Measurements from ENCODE around the gene CCDC146.

The CCDC146 gene

DNA sequence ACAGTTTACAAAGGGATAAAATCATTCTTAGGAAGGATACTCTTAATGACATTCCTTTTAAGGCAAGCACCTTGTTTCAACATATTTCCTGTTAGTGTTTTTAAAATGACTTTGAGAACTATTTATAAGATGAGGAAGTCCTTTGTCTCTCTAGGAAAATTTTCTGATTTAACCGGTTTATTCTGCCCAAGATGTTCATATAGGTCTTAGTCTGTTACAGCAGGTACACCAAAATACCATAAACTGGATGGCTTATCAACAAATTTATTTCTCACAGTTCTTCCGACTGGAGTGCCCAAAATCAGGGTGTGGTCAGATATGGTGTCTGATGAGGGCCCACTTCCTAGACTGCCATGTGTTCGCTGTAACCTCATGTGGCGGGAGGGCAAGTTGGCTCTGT, 215.8 kb downstream of the CCDC146 start:
- no peaks in the 10 kb centered on the region for H4K20me1 ChIP-seq (ENCODE audit: insufficient read depth, low read length)
- no peaks in the 10 kb centered on the region for H3K36me3 ChIP-seq (ENCODE audit: insufficient read depth, low read length)
- no peaks in the 10 kb centered on the region for H3K4me1 ChIP-seq (ENCODE audit: insufficient read depth, low read length)
- no peak overlapping the region for H2AFZ ChIP-seq (ENCODE audit: low read depth, low read length)
- no peak overlapping the region for H3K4me3 ChIP-seq (ENCODE audit: low read depth in 1 of 2, low read length in 2 of 2)
- no peaks in the 10 kb centered on the region for H3K27me3 ChIP-seq (ENCODE audit: insufficient read depth, low read length, poor library complexity)
- H3K9me3 ChIP-seq (ENCODE audit: insufficient read depth, low read length, severe bottlenecking) = no peaks in the 10 kb centered on the region
- H3K79me2 ChIP-seq (ENCODE audit: insufficient read depth, low read length) = no peaks in the 10 kb centered on the region
- no peak for ATAC-seq (ENCODE audit: insufficient read depth, low read depth)
- DNase-seq = no peak
- TF ChIP-seq, protein P1, sequence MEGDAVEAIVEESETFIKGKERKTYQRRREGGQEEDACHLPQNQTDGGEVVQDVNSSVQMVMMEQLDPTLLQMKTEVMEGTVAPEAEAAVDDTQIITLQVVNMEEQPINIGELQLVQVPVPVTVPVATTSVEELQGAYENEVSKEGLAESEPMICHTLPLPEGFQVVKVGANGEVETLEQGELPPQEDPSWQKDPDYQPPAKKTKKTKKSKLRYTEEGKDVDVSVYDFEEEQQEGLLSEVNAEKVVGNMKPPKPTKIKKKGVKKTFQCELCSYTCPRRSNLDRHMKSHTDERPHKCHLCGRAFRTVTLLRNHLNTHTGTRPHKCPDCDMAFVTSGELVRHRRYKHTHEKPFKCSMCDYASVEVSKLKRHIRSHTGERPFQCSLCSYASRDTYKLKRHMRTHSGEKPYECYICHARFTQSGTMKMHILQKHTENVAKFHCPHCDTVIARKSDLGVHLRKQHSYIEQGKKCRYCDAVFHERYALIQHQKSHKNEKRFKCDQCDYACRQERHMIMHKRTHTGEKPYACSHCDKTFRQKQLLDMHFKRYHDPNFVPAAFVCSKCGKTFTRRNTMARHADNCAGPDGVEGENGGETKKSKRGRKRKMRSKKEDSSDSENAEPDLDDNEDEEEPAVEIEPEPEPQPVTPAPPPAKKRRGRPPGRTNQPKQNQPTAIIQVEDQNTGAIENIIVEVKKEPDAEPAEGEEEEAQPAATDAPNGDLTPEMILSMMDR (IDR thresholded peaks at IDR 0.05; ENCODE audit: borderline replicate concordance, extremely low read depth, low read length, poor library complexity, severe bottlenecking) = no peak
- H3K27ac ChIP-seq (ENCODE audit: low read length) = no peak overlapping the region
- H3K9ac ChIP-seq (ENCODE audit: low read depth, low read length) = no peak overlapping the region
- no peak overlapping the region for H3K4me2 ChIP-seq (ENCODE audit: insufficient read depth, low read length)

DNA sequence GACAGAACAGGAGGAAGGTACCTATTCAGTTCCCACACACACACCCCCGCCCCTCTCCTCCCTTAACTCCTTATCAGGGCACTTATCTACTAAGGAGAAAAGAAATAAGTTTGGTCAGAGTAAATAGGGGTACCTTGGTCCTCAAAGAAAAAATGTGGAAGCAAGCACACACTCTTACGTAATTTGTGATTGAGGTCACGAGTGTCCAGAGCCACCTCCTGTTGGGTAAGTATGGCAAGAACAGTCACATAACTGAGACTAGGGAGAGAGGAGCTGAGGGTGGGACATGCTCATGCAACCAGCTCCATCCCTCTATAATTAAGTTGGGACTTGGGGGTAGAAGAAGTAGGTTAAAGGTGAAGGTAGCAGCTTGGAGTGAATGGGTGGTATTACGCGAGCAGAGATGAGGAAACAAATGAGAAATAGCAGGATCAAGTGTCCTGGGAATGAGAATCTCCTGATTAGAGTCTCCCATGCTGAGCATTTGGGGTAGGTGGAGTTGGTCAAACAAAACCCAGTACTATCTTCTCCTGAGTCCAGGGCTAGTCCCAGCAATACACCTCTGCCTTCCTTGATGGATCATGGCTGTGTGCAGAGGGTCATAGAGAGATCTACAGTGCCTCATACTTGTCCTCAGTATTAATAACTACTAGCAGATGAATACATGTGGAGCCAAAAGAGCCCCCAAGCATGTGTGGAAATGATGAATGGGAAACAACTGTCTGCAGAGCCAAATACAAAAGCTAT, 216.6 kb downstream of the CCDC146 start:
- DNase-seq (no peak), ATAC-seq (ENCODE audit: insufficient read depth, low read depth) (no peak)
- Histone ChIP-seq H3K4me2 (ENCODE audit: insufficient read depth, low read length) (no peak overlapping the region), H3K9me3 (ENCODE audit: insufficient read depth, low read length, severe bottlenecking) (no peaks in the 10 kb centered on the region), H4K20me1 (ENCODE audit: insufficient read depth, low read length) (no peaks in the 10 kb centered on the region), H3K27ac (ENCODE audit: low read length) (no peak overlapping the region), H3K36me3 (ENCODE audit: insufficient read depth, low read length) (no peaks in the 10 kb centered on the region), H3K79me2 (ENCODE audit: insufficient read depth, low read length) (no peaks in the 10 kb centered on the region), H3K9ac (ENCODE audit: low read depth, low read length) (no peak overlapping the region), H2AFZ (ENCODE audit: low read depth, low read length) (no peak overlapping the region), H3K4me1 (ENCODE audit: insufficient read depth, low read length) (no peaks in the 10 kb centered on the region), H3K4me3 (ENCODE audit: low read depth in 1 of 2, low read length in 2 of 2) (no peak overlapping the region), H3K27me3 (ENCODE audit: insufficient read depth, low read length, poor library complexity) (no peaks in the 10 kb centered on the region)
- TF ChIP-seq, protein P1 (IDR thresholded peaks at IDR 0.05; ENCODE audit: borderline replicate concordance, extremely low read depth, low read length, poor library complexity, severe bottlenecking) = no peak
- TF ChIP-seq EZH2 (IDR thresholded peaks at IDR 0.05; ENCODE audit: borderline replicate concordance, low read depth, low read length, severe bottlenecking) = no peak

DNA sequence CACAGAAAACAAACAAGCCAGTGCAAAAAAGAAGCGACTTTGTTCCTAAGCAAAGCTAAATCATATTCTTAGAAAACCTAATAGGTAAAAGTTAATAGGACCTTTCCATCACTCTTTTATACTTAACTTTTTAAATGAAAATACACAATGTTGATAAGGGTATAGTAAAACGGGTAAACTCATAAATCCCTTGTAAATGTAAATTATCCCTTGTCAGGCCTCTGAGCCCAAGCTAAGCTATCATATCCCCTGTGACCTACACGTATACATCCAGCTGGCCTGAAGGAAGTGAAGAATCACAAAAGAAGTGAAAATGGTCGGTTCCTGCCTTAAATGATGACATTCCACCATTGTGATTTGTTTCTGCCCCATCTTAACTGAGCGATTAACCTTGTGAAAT, 217.3 kb downstream of the CCDC146 start:
- no peaks in the 10 kb centered on the region for H3K36me3 ChIP-seq (ENCODE audit: insufficient read depth, low read length)
- no peak overlapping the region for H3K27ac ChIP-seq (ENCODE audit: low read length)
- H3K27me3 ChIP-seq (ENCODE audit: insufficient read depth, low read length, poor library complexity) = no peaks in the 10 kb centered on the region
- no peak for TF ChIP-seq EZH2 (IDR thresholded peaks at IDR 0.05; ENCODE audit: borderline replicate concordance, low read depth, low read length, severe bottlenecking)
- TF ChIP-seq, protein P1 (IDR thresholded peaks at IDR 0.05; ENCODE audit: borderline replicate concordance, extremely low read depth, low read length, poor library complexity, severe bottlenecking) = no peak
- no peaks in the 10 kb centered on the region for H3K9me3 ChIP-seq (ENCODE audit: insufficient read depth, low read length, severe bottlenecking)
- H3K4me3 ChIP-seq (ENCODE audit: low read depth in 1 of 2, low read length in 2 of 2) = no peak overlapping the region
- no peaks in the 10 kb centered on the region for H4K20me1 ChIP-seq (ENCODE audit: insufficient read depth, low read length)
- H3K4me2 ChIP-seq (ENCODE audit: insufficient read depth, low read length) = no peak overlapping the region
- no peak for DNase-seq
- H3K4me1 ChIP-seq (ENCODE audit: insufficient read depth, low read length) = no peaks in the 10 kb centered on the region
- no peak overlapping the region for H3K9ac ChIP-seq (ENCODE audit: low read depth, low read length)
- no peak for ATAC-seq (ENCODE audit: insufficient read depth, low read depth)
- H3K79me2 ChIP-seq (ENCODE audit: insufficient read depth, low read length) = no peaks in the 10 kb centered on the region
- H2AFZ ChIP-seq (ENCODE audit: low read depth, low read length) = no peak overlapping the region
